SW 1271 (cell line): ENCODE data around the gene WDR70.
"Not testable (repeated sequence)": the region's sequence is repeated elsewhere in the genome, so short reads cannot be mapped to it uniquely, and the experiment has no call there.

Source experiments
- DNase-seq, 2 experiments: peaks; one replicate each; lab custom pipeline; 2025; lab: John Stamatoyannopoulos, UW

The WDR70 gene

GRCh38 chr5:37379100-37379628 is at the start of gene WDR70:
Gene WDR70 (plus strand): TSS chr5:37379318. CDS start chr5:37379368, 50 bp downstream.
- DNase-seq, result peak; percentile 88 to 94

- not testable (repeated sequence) for DNase-seq
These were observed 44.4 kb upstream of the WDR70 start for GRCh38 chr5:37334754-37335153.

DNA sequence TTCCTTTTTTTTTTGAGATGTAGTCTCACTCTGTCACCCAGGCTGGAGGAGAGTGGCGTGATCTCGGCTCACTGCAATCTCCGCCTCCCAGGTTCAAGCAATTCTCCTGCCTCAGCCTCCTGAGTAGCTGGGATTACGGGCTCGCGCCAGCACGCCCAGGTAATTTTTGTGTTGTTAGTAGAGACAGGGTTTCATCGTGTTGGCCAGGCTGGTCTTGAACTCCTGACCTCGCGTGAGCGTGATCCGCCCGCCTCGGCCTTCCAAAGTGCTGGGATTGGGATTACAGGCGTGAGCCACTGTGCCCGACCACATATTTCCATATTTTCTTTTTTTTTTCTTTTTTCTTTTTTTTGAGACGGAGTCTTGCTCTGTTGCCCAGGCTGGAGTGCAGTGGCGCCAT is 36.4 kb upstream of the WDR70 start:
- DNase-seq, result not testable (repeated sequence)

- DNase-seq, result no peak
These were observed 24.0 kb upstream of the WDR70 start for GRCh38 chr5:37355161-37355560.

- no peak for DNase-seq
These were observed 8.6 kb upstream of the WDR70 start for GRCh38 chr5:37370550-37370863.

DNA sequence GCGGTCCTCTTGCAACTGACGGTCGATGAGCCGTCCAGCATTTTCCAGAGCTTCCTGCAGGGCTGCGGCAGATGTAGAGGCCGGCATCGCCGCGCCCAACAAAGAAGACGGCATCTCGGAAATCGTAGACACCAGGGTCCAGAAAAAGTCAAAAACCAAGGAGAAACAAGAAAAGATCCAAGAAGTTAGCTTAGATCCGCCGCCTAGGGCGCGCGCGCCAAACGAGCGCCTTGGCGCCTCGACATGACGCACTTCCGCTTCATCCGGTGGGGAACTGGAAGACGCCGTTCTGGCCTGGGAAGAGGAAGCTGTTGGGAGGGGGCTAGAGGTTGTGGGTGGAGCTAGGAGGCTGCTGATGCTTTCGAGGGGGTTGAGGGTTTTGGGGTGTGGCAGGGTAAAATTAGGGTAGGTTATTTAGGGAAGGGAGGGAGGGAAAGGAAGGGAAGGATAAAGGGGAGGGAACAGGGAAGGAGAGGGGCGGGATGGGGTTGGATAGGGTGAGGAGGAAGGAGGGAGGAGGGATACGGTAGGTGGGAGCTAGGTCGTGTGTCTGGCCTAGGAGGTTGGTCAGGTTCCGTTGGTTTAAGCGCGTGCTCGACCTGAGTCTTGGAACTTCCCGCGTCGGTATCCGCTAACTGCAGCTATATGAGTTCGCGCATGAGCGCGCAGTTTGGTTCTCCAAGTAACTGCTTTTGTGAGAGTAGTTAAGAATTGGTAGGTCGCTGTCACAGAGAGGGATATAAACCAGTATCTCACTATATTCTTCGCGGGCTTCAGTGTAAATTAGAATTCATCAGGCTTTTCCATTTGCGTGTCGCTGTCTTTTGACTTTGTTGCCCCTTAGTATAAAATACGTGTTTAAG is 8.0 kb upstream of the WDR70 start, which contains the start of gene NUP155:
TSS of gene NUP155 (minus strand) at position 243 of the 863 bp plus-strand sequence. CDS start at position 114, 129 bp downstream.
- DNase-seq, result peak; percentile 99 to 100

DNA sequence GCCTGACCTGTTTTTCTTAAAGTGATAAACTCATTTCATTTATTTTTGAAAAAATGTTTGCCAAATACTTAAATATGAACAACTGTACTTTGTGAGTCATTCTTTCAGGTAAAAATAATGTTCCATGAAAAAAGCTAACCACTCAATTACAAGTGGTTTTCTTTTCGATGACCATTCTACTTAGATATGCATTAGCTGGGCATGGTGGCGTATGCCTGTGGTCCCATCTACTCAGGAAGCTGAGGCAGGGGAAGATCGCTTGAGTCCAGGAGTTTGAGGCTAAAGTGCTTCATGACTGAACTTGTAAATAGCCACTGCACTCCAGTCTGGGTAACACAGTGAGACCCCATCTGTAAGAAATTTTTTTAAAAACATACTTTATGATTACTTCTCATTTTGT is 4.0 kb upstream of the WDR70 start:
- no peak for DNase-seq

DNA sequence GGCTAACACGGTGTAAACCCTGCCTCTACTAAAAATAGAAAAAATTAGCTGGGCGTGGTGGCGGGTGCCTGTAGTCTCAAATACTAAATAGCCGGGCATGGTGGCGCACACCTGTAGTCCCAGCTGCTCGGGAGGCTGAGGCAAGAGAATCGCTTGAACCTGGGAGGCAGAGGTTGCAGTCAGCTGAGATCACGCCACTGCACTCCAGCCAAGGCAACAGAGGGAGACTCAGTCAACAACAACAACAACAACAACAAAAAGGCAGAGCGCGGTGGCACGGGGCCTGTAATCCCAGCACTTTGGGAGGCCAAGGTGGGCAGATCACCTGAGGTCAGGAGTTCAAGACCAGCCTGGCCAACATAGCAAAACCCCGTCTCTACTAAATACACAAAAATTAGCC is 1.1 kb upstream of the WDR70 start:
- not testable (repeated sequence) for DNase-seq

DNA sequence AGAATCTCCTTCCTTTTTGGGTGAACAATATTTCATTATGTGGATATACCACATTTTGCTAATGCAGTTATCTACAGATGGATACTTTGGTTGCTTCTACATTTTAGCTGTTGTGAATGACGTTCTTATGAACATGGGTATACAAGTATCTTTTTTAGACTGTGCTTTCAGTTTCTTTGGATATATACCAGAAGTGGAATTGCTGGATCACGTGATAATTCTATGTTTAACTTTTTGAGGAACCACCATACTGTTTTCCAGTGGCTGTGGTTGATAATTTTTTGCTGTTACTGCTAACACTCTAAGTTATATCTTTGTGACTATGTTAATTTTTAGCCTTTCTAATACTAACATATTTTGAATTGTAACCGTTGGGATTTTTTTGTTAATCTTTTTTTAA is 12.5 kb downstream of the WDR70 start:
- no peak for DNase-seq

- DNase-seq, result no peak
These were observed 17.2 kb downstream of the WDR70 start for GRCh38 chr5:37396352-37396751.

- no peak for DNase-seq
These were observed 21.4 kb downstream of the WDR70 start for GRCh38 chr5:37400501-37400900.

DNA sequence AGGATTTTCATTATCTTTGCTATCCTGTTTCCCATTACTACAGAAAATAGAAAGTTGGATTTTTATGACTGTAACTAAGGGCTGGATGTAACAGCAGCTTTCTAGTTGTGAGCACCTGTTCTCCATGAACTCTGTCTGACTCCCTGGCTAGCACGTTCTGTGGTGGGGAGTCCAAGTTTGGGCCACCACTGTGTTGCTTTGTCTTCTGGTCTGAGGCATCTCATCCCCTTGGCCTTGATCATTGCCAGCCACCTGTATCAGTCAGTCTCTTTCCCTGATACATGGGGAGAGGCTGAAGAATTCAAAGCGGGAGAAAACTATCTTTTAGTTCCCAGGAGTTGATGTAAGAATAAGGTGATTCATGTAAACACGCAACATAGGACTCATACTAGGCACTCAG is 33.4 kb downstream of the WDR70 start:
- DNase-seq, result no peak

GRCh38 chr5:37415456-37415855 is 36.3 kb downstream of the WDR70 start:
- not testable (repeated sequence) for DNase-seq

GRCh38 chr5:37417347-37417746 is 38.2 kb downstream of the WDR70 start:
- DNase-seq, result no peak

DNA sequence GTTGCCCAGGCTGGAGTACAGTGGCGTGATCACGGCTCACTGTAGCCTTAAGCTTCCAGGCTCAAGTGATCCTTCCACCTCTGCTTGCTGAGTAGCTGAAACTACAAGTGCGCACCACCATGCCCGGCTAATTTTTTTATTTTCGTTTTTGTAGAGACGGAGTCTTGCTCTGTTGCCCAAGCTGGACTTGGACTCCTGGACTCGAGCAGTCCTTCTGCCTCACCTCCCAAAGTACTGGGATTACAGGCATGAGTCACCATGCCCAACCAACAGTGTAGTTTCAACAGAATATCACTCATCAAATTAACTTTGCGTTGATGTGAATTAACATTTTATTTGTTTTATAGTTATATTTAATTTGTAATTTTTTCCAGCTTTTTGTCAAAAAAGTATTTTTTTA is 45.3 kb downstream of the WDR70 start:
- no peak for DNase-seq

DNA sequence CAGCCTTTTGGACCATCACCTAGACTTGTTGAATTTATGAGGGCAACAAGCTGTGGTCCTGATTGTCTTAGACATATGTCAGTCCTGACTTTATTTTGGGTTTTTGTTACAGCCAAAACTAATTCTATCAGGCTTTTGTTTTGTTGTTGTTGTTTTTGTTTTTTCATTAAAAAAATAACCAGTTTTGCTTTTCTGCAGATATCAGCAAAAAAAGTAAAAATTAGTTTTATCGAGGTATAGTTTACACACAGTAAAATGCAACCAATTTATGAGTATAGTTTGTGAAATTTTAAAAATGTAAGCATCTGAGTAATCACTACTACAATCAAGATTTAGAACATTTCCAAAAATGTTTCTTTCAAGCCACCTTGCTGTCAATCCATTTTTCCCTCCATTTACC is 48.9 kb downstream of the WDR70 start:
- no peak for DNase-seq

DNA sequence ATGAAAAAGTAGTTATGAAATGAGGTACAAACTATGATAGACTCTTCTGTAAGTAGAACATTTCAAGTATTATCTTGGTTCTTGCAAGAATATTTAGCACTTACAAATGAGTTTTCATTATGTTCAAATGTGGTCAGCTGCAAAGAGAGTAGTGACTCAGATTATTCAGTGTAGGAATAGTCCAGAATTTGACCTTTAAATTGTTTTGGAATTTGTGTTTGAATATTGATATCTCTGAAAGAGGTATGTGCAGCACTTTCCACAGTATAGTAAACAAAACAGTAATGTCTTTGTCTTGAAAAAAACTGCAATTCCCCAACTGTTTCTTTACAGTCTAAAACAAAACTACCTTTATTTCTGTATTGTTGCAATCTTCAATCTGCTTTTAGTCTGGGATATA is 56.1 kb downstream of the WDR70 start:
- no peak for DNase-seq

GRCh38 chr5:37436146-37436934 is 57.2 kb downstream of the WDR70 start:
- DNase-seq, result no peak

DNA sequence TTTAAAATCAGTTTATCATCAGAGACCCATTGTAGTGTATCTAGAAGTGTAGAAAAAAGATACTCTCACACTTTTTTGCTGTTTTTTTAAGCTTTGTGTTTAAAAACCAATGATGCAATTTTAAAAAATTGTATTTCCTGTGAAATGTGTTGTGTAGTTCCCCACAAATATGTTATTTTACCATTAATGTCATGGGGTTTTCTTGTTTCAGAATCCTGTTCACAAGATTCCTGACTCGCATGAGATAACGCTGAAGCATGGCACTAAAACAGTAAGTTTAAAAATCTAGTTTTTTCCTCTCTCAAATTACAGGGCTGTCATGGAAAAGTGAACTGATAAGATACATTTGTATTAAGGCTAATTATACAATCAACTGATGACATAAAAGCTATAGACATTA is 58.6 kb downstream of the WDR70 start:
- DNase-seq, result no peak

DNA sequence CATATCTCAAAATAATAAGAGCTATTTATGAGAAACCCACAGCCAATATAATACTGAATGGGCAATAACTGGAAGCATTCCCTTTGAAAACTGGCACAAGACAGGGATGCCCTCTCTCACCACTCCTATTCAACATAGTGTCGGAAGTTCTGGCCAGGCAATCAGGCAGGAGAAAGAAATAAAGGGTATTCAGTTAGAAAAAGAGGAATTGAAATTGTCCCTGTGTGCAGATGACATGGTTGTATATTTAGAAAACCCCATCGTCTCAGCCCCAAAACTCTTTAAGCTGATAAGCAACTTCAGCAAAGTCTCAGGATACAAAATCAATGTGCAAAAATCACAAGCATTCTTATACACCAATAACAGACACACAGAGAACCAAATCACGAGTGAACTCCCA is 66.7 kb downstream of the WDR70 start:
- not testable (repeated sequence) for DNase-seq

DNA sequence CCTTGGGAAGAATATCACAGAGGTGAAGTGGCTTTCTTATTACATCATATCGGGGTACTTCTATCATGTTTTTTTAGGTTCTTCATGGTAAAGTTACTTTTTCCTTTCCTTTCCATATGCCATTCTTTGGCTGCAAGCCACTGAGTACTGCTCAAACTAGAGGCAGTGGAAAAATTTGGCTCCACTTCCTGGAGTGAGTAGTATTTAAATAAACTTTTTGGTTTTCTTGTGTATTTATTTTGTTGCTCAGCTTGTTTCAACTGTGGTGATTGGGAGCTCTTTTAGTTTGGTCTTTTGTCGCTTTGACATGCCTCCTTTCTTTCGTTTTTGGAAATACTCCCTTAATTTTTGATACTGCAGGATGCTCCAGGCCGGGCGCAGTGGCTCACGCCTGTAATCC is 69.8 kb downstream of the WDR70 start:
- no peak for DNase-seq

- not testable (repeated sequence) for DNase-seq
These were observed 72.9 kb downstream of the WDR70 start for GRCh38 chr5:37451991-37452390.

GRCh38 chr5:37453252-37453651 is 74.1 kb downstream of the WDR70 start:
- not testable (repeated sequence) for DNase-seq
